K562 (cell line): Measurements from ENCODE around the gene EIF5B. TPM values are rescaled to one million over a fixed set of nuclear protein-coding genes. Genes with fewer than 3 reads are reported as not detected.

ENCODE experiments used
- BDP1 ChIP-seq: IDR thresholded peaks from 3 replicates; pipeline ENCODE4 v1.6.1; 2011; ENCODE audit not compliant: insufficient read length, insufficient read depth
- BMI1 ChIP-seq: fragments of 150-350 bp; IDR thresholded peaks from 2 replicates; pipeline ENCODE4 v1.6.1; 2014; ENCODE audit warnings: low read length
- ELF1 ChIP-seq: fragments of 200-800 bp; sonication (Bioruptor generic); IDR thresholded peaks from 2 replicates; pipeline ENCODE4 v1.6.1; 2016; ENCODE audit warnings: missing genetic modification characterization, missing compliant biosample characterization
- HDAC3 ChIP-seq: fragments of 450-650 bp; IDR thresholded peaks from 2 replicates; pipeline ENCODE4 v1.6.1; 2018; ENCODE audit warnings: borderline replicate concordance, mild to moderate bottlenecking, moderate library complexity; ENCODE audit not compliant: partially characterized antibody
- KAT7 ChIP-seq: sonication (generic); formaldehyde crosslinking; IDR thresholded peaks from 2 replicates; pipeline ENCODE4 v1.8.0; 2022; ENCODE audit warnings: missing genetic modification reagents, mild to moderate bottlenecking, borderline replicate concordance
- MCM3 ChIP-seq: fragments of 450-650 bp; IDR thresholded peaks from 2 replicates; pipeline ENCODE4 v1.6.1; 2016
- MEF2A ChIP-seq: IDR thresholded peaks from 2 replicates; pipeline ENCODE4 v1.6.1; 2011; ENCODE audit warnings: low read depth, mild to moderate bottlenecking, low read length, moderate library complexity; ENCODE audit not compliant: control insufficient read depth
- OTX1 ChIP-seq: fragments of 450-650 bp; formaldehyde crosslinking; IDR thresholded peaks from 2 replicates; pipeline ENCODE4 v1.4.0; 2022; ENCODE audit warnings: mild to moderate bottlenecking
- PCBP1 ChIP-seq: fragments of 200-400 bp; formaldehyde crosslinking; IDR thresholded peaks from 2 replicates; pipeline ENCODE4 v1.6.1; 2018; ENCODE audit warnings: mild to moderate bottlenecking, low read depth, low read length; ENCODE audit not compliant: poor library complexity, severe bottlenecking
- SAP30 ChIP-seq: fragments of 200-600 bp; sonication (generic); IDR thresholded peaks from 2 replicates; pipeline ENCODE4 v1.6.1; 2012; ENCODE audit warnings: borderline replicate concordance, low read depth, mild to moderate bottlenecking, moderate library complexity, low read length, control low read depth, inconsistent platforms; ENCODE audit not compliant: insufficient read depth, poor library complexity, severe bottlenecking
- SIX5 ChIP-seq, 2 experiments: IDR thresholded peaks; 2 replicates each; pipeline ENCODE4 v1.6.1; 2011; ENCODE audit warnings: low read length in 2 of 2, borderline replicate concordance in 1 of 2, low read depth in 1 of 2, mild to moderate bottlenecking in 1 of 2, moderate library complexity in 1 of 2; ENCODE audit not compliant: insufficient read depth in 1 of 2
- SP1 ChIP-seq: sonication (generic); formaldehyde crosslinking; IDR thresholded peaks from 2 replicates; pipeline ENCODE4 v1.8.1; 2022; ENCODE audit warnings: mild to moderate bottlenecking, missing genetic modification reagents
- SRSF3 ChIP-seq: fragments of 200-400 bp; formaldehyde crosslinking; IDR thresholded peaks from 2 replicates; pipeline ENCODE4 v1.6.1; 2016; ENCODE audit warnings: mild to moderate bottlenecking, low read length, moderate library complexity; ENCODE audit not compliant: insufficient read depth
- ZEB2 ChIP-seq: fragments of 450-650 bp; IDR thresholded peaks from 2 replicates; pipeline ENCODE4 v1.6.1; 2016
- ZFP36 ChIP-seq: fragments of 150-350 bp; IDR thresholded peaks from 2 replicates; pipeline ENCODE4 v1.6.1; 2018; ENCODE audit warnings: low read length, low read depth; ENCODE audit not compliant: partially characterized antibody
- ZNF263 ChIP-seq: sonication (generic); formaldehyde crosslinking; IDR thresholded peaks from 2 replicates; pipeline ENCODE4 v1.8.0; 2022; ENCODE audit warnings: mild to moderate bottlenecking, missing genetic modification reagents, borderline replicate concordance
- polyA plus RNA-seq, 8 experiments: library from polyadenylated mRNA; depleted of rRNA in 4 of 8; stranded (reverse) in 5 of 8; unstranded in 3 of 8; fragments of >200 nt; fragmentation: Nextera tagmentation in 2 of 8; fragmentation: Illumina TruSeq in 1 of 8; extraction: Ambion mirVana in 2 of 8; extraction: Trizol in 1 of 8; gene quantifications; 2 replicates each; pipeline versions ENCODE4 v1.2.1 to v1.2.3, GENCODE V29; 2011 to 2014; ENCODE audit warnings: inconsistent platforms in 1 of 8, missing spikeins in 1 of 8
- total RNA-seq, 7 experiments: library from RNA; depleted of rRNA in 6 of 7; stranded (reverse); fragments of >200 nt in 6 of 7; fragmentation: Illumina TruSeq in 2 of 7; extraction: Trizol in 2 of 7; gene quantifications; 2 replicates each; pipeline versions ENCODE4 v1.2.1 to v1.2.3, GENCODE V29; 2011 to 2021; ENCODE audit warnings: low replicate concordance in 1 of 7
- TF ChIP-seq, protein P1 (sequence below), 2 experiments: fragments of 450-650 bp; formaldehyde crosslinking in 1 of 2; IDR thresholded peaks; 2 replicates each; pipeline versions ENCODE4 v1.4.0 to v1.6.1; 2014 to 2020; ENCODE audit warnings: mild to moderate bottlenecking in 2 of 2, borderline replicate concordance in 1 of 2, low read depth in 1 of 2
- TF ChIP-seq, protein P2 (sequence below): sonication (generic); formaldehyde crosslinking; IDR thresholded peaks from 2 replicates; pipeline ENCODE4 v1.8.1; 2023; ENCODE audit warnings: mild to moderate bottlenecking, missing genetic modification reagents

EIF5B gene
- total and polyA plus RNA-seq, 9 of the 15 experiments (the other 6 are each of a cell fraction or from before 2014, with no cell fraction given): 26.5 to 143 (median 47.7) TPM

DNA sequence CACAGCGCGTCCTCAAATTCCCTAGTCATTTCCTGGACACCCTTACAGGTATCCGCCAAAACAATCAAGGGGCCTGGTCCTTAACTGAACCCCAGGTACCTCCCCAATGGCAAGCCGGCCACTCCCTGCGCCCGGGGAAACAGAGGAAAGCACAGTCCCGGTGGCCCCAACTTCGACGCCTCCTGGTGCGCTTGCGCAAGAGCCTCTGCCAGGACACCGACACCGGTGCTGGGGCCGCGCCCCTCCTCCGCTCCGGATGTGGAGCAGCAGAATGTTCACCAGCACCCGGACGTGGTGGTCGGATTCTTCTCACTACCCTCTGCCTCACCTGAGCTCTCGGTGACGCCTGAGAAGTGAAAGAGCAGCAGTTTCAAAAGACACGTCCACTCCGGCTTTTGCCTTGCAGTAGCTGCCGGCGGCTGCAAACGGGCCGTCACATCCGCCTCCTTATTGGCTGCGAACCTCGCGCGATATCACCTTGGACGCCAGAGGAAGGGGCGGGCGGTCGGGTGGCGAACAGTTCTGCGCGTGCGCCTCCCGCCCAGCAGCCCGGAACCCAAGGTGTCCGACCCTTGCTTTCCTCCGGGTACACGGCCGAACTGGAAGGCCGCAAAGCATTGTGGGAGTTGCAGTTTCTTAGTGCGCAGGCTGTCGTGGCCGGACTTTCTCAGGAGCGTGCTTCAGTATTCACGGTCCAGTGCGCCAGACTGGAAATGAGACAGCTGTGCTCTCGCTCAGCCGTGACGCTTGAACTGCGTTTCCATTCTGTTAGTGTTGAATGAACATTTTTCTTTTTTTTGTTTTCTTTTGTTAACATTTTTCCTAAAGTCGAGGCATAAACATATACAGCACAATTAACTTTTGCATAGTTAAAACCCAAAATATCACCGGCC lies 1.0 kb upstream of the EIF5B start, which contains the start of gene TXNDC9 (continued):
- TF ChIP-seq, protein P1, sequence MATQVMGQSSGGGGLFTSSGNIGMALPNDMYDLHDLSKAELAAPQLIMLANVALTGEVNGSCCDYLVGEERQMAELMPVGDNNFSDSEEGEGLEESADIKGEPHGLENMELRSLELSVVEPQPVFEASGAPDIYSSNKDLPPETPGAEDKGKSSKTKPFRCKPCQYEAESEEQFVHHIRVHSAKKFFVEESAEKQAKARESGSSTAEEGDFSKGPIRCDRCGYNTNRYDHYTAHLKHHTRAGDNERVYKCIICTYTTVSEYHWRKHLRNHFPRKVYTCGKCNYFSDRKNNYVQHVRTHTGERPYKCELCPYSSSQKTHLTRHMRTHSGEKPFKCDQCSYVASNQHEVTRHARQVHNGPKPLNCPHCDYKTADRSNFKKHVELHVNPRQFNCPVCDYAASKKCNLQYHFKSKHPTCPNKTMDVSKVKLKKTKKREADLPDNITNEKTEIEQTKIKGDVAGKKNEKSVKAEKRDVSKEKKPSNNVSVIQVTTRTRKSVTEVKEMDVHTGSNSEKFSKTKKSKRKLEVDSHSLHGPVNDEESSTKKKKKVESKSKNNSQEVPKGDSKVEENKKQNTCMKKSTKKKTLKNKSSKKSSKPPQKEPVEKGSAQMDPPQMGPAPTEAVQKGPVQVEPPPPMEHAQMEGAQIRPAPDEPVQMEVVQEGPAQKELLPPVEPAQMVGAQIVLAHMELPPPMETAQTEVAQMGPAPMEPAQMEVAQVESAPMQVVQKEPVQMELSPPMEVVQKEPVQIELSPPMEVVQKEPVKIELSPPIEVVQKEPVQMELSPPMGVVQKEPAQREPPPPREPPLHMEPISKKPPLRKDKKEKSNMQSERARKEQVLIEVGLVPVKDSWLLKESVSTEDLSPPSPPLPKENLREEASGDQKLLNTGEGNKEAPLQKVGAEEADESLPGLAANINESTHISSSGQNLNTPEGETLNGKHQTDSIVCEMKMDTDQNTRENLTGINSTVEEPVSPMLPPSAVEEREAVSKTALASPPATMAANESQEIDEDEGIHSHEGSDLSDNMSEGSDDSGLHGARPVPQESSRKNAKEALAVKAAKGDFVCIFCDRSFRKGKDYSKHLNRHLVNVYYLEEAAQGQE (IDR thresholded peaks at IDR 0.05; ENCODE audit: borderline replicate concordance): no peak
- TF ChIP-seq, protein P1 (CRISPR knock-in tag; IDR thresholded peaks at IDR 0.05; ENCODE audit: low read depth): no peak
- peak; percentile 93 for TF ChIP-seq SP1 (CRISPR knock-in tag)
- no peak for TF ChIP-seq HDAC3
- TF ChIP-seq SRSF3: no peak
- TF ChIP-seq ZEB2: peak; percentile 86
- TF ChIP-seq KAT7 (CRISPR knock-in tag): peak; percentile 92; the same call in 1 of the 2 replicates
- no peak for TF ChIP-seq BDP1
- no peak for TF ChIP-seq ZFP36
- TF ChIP-seq OTX1 (CRISPR knock-in tag): no peak
- no peak for TF ChIP-seq MEF2A
- TF ChIP-seq MCM3: no peak
- peak; percentile 77; the same call in 1 of the 2 replicates for TF ChIP-seq ELF1
- TF ChIP-seq, protein P2, sequence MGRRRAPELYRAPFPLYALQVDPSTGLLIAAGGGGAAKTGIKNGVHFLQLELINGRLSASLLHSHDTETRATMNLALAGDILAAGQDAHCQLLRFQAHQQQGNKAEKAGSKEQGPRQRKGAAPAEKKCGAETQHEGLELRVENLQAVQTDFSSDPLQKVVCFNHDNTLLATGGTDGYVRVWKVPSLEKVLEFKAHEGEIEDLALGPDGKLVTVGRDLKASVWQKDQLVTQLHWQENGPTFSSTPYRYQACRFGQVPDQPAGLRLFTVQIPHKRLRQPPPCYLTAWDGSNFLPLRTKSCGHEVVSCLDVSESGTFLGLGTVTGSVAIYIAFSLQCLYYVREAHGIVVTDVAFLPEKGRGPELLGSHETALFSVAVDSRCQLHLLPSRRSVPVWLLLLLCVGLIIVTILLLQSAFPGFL (CRISPR knock-in tag): peak; percentile 39; the same call in 1 of the 2 replicates
- peak; percentile 96 to 97 for TF ChIP-seq SIX5 (IDR thresholded peaks at IDR 0.05; ENCODE audit: borderline replicate concordance in 1 of 2, insufficient read depth in 1 of 2, low read depth in 1 of 2, low read length in 2 of 2)
- TF ChIP-seq BMI1: no peak
- no peak for TF ChIP-seq PCBP1
- TF ChIP-seq ZNF263 (CRISPR knock-in tag): 0 out of 2 replicates have a peak, but pooled peaks have one; percentile 51
- TF ChIP-seq SAP30: peak; percentile 24
